Measurements from ENCODE around the gene SLC66A1.

DNA sequence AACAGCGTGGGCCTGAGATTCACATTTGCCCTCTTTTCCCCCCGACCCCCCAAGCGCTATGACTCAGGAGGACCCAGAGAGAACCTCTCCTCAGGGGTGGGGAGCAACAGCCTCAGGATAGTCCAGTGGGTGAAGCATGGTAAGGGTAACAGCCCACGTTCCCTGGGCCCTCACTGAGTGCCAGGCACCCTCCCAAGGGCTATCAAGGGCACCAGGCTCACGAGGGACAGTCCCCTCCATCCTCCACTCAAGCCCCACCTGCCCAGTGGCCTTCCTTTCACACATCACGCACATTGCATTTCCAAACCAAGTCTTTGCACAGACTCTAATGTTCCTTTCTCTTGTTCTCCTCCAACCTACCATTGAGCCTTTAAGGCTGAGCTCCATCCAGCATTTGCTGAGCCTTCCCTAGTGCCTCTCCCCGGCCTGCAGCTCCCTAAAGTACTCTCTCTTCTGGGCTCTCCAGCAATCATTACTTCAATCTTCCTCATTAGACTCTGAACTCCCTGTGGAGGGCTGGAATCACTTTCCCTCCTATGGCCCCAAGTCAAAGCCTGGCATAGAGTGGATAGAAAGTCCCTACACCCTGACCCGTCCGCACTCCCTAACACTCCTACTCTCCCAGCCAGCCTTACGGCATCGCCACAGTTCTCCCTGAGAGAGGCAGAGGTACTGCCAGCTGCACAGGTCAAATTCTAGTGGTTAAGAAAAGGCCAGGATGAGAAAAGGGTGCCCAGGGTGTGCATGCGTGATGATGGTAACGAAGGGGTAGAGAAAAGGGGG, 1.2 kb upstream of the SLC66A1 start:
- TF ChIP-seq, protein P1, sequence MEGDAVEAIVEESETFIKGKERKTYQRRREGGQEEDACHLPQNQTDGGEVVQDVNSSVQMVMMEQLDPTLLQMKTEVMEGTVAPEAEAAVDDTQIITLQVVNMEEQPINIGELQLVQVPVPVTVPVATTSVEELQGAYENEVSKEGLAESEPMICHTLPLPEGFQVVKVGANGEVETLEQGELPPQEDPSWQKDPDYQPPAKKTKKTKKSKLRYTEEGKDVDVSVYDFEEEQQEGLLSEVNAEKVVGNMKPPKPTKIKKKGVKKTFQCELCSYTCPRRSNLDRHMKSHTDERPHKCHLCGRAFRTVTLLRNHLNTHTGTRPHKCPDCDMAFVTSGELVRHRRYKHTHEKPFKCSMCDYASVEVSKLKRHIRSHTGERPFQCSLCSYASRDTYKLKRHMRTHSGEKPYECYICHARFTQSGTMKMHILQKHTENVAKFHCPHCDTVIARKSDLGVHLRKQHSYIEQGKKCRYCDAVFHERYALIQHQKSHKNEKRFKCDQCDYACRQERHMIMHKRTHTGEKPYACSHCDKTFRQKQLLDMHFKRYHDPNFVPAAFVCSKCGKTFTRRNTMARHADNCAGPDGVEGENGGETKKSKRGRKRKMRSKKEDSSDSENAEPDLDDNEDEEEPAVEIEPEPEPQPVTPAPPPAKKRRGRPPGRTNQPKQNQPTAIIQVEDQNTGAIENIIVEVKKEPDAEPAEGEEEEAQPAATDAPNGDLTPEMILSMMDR (IDR thresholded peaks at IDR 0.05), result no peak
- no peak for TF ChIP-seq POLR2A (IDR thresholded peaks at IDR 0.05; ENCODE audit: low read length)

All from A549 (cell line).